Liver (tissue), 9 donors: ENCODE measurements around the gene LGALS7. TPM values are rescaled to one million over a fixed set of nuclear protein-coding genes. Genes with fewer than 3 reads are reported as not detected.

Source experiments
- DNase-seq: peaks from one replicate; pipeline ENCODE4 v3.0.0-alpha.2; 2017; ENCODE audit warnings: low spot score
- H3K27ac ChIP-seq, 2 donors: one replicate each; pipeline ENCODE4 v1.7.0; 2013; ENCODE audit warnings: inconsistent platforms in 2 of 2, low read length in 2 of 2, control low read depth in 1 of 2, low read depth in 1 of 2, mild to moderate bottlenecking in 1 of 2
- H3K27me3 ChIP-seq, 4 donors: one replicate each; pipeline versions ENCODE4 v1.6.1 to v1.7.0; 2013; ENCODE audit warnings: low read length in 3 of 4, inconsistent platforms in 1 of 4, mild to moderate bottlenecking in 1 of 4, moderate library complexity in 1 of 4; ENCODE audit not compliant: control insufficient read depth in 4 of 4, insufficient read depth in 4 of 4
- H3K36me3 ChIP-seq, 4 donors: one replicate each; pipeline versions ENCODE4 v1.6.1 to v1.7.0; 2013; ENCODE audit warnings: low read length in 3 of 4, mild to moderate bottlenecking in 3 of 4, low read depth in 1 of 4, moderate library complexity in 1 of 4; ENCODE audit not compliant: control insufficient read depth in 4 of 4, insufficient read depth in 3 of 4
- H3K4me1 ChIP-seq, 4 donors: one replicate each; pipeline versions ENCODE4 v1.6.1 to v1.7.0; 2013; ENCODE audit warnings: low read length in 3 of 4, mild to moderate bottlenecking in 3 of 4, moderate library complexity in 1 of 4; ENCODE audit not compliant: control insufficient read depth in 4 of 4, insufficient read depth in 4 of 4
- H3K4me3 ChIP-seq, 3 donors: one replicate each; pipeline versions ENCODE4 v1.6.1 to v1.7.0; 2013; ENCODE audit warnings: low read length in 3 of 3, control low read depth in 1 of 3, low read depth in 1 of 3, mild to moderate bottlenecking in 1 of 3
- H3K9ac ChIP-seq, 2 donors: one replicate each; pipeline ENCODE4 v1.7.0; 2013; ENCODE audit warnings: low read length in 2 of 2, mild to moderate bottlenecking in 2 of 2, moderate library complexity in 2 of 2, control low read depth in 1 of 2, low read depth in 1 of 2
- H3K9me3 ChIP-seq, 4 donors: one replicate each; pipeline versions ENCODE4 v1.6.1 to v1.7.0; 2013; ENCODE audit warnings: low read length in 3 of 4; ENCODE audit not compliant: control insufficient read depth in 4 of 4
- EGR1 ChIP-seq, 2 donors: IDR thresholded peaks; 2 replicates each; pipeline ENCODE4 v1.6.1; 2016 to 2018; ENCODE audit warnings: antibody characterized with exemption in 2 of 2, low read depth in 2 of 2
- FOXA1 ChIP-seq: IDR thresholded peaks from 2 replicates; pipeline ENCODE4 v1.6.1; 2016; ENCODE audit warnings: antibody characterized with exemption
- FOXA2 ChIP-seq: IDR thresholded peaks from 2 replicates; pipeline ENCODE4 v1.6.1; 2016; ENCODE audit warnings: antibody characterized with exemption
- GABPA ChIP-seq, 2 donors: IDR thresholded peaks in 1 of 2; conservative IDR thresholded peaks in 1 of 2; 2 replicates each; pipeline ENCODE4 v1.6.1; 2016; ENCODE audit warnings: antibody characterized with exemption in 2 of 2, mild to moderate bottlenecking in 1 of 2, moderate library complexity in 1 of 2
- HNF4A ChIP-seq, 2 donors: conservative IDR thresholded peaks; 2 replicates each; pipeline ENCODE4 v1.6.1; 2016; ENCODE audit warnings: antibody characterized with exemption in 2 of 2, mild to moderate bottlenecking in 2 of 2
- JUND ChIP-seq, 2 donors: IDR thresholded peaks; 2 replicates each; pipeline ENCODE4 v1.6.1; 2016; ENCODE audit warnings: antibody characterized with exemption in 2 of 2
- MAX ChIP-seq: IDR thresholded peaks from 2 replicates; pipeline ENCODE4 v1.6.1; 2016; ENCODE audit warnings: antibody characterized with exemption
- NR2F2 ChIP-seq: IDR thresholded peaks from 2 replicates; pipeline ENCODE4 v1.6.1; 2016; ENCODE audit warnings: antibody characterized with exemption
- RAD21 ChIP-seq, 2 donors: IDR thresholded peaks; 2 replicates each; pipeline ENCODE4 v1.6.1; 2016; ENCODE audit warnings: antibody characterized with exemption in 2 of 2, mild to moderate bottlenecking in 2 of 2
- REST ChIP-seq: IDR thresholded peaks from 2 replicates; pipeline ENCODE4 v1.6.1; 2016; ENCODE audit warnings: antibody characterized with exemption, mild to moderate bottlenecking
- RXRA ChIP-seq, 2 donors: IDR thresholded peaks; 2 replicates each; pipeline ENCODE4 v1.6.1; 2017 to 2018; ENCODE audit warnings: antibody characterized with exemption in 2 of 2, mild to moderate bottlenecking in 1 of 2
- SP1 ChIP-seq: IDR thresholded peaks from 2 replicates; pipeline ENCODE4 v1.6.1; 2018; ENCODE audit warnings: antibody characterized with exemption, mild to moderate bottlenecking
- TAF1 ChIP-seq: conservative IDR thresholded peaks from 2 replicates; pipeline ENCODE4 v1.6.1; 2016; ENCODE audit warnings: antibody characterized with exemption, mild to moderate bottlenecking
- YY1 ChIP-seq: IDR thresholded peaks from 2 replicates; pipeline ENCODE4 v1.6.1; 2016; ENCODE audit warnings: antibody characterized with exemption, mild to moderate bottlenecking
- WGBS: extraction: QIAGEN DNeasy Blood & Tissue Kit; methylation state at CpG from one replicate; pipeline ENCODE4 v1.1.7; 2013; 5-methylcytosine and 5-hydroxymethylcytosine counted together
- polyA plus RNA-seq, 2 donors: library from polyadenylated mRNA; stranded (reverse) in 1 of 2; unstranded in 1 of 2; fragments of 200-250 nt in 1 of 2; fragments of >200 nt in 1 of 2; fragmentation: Nextera tagmentation in 1 of 2; extraction: Ambion mirVana in 1 of 2; gene quantifications; one replicate each; pipeline versions ENCODE4 v1.2.1 to v1.2.3, GENCODE V29; 2013 to 2015
- total RNA-seq, 2 donors: library from RNA; depleted of rRNA; stranded (reverse); fragments of >200 nt; gene quantifications; one replicate each; pipeline ENCODE4 v1.2.3, GENCODE V29; 2014
- TF ChIP-seq, protein P1 (sequence below): IDR thresholded peaks from 2 replicates; pipeline ENCODE4 v1.6.1; 2016; ENCODE audit warnings: antibody characterized with exemption
- TF ChIP-seq, protein P2 (sequence below): IDR thresholded peaks from 2 replicates; pipeline ENCODE4 v1.6.1; 2016; ENCODE audit warnings: antibody characterized with exemption
- TF ChIP-seq, protein P3 (sequence below): fragments of 150-350 bp; IDR thresholded peaks from 2 replicates; pipeline ENCODE4 v1.5.1; 2017; ENCODE audit warnings: improper control_type of control experiment, low read depth, low read length; ENCODE audit not compliant: missing input control
- donor health status: healthy.
- donor health status: healthy.
- donor health status: healthy.
- donor health status: healthy.
- donor health status: healthy.

Gene LGALS7
- total and polyA plus RNA-seq, 4 donors, result not detected

DNA sequence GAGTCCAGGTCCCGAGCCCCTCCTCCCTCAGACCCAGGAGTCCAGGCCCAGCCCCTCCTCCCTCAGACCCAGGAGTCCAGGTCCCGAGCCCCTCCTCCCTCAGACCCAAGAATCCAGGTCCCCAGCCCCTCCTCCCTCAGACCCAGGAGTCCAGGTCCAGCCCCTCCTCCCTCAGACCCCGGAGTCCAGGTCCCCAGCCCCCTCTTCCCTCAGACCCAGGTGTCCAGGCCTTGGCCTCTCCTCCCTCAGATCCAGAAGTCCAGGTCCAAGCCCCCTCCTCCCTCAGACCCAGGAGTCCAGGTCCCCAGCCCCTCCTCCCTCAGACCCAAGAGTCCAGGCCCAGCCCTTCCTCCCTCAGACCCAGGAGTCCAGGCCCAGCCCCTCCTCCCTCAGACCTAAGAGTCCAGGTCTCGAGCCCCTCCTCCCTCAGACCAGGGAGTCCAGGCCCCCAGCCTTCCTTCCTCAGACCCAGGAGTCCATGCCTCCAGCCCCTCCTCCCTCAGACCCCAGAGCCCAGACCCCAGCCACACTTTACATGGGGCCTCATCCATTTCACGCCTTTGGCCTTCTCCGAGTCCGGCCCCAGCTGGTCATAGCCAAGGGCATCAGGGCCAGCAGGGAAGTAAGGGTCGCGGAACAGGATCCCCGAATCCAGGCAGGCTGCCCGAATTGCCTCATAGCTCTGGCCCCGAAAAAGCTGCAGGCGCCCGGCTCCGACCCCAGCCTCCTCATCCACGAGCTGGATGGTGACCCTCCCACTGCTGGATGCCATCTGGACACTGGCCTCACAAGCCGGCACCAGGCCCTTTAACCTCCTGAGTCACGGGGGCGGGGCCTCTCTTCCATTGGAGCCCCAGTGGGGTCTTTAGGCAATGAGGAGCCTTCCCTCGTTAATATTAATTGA lies 29.7 kb downstream of the LGALS7 start:
- no peak for DNase-seq
- Histone ChIP-seq H3K9ac (no peak overlapping the region), H3K4me3 (no peak overlapping the region), H3K27ac (no peak overlapping the region), H3K4me1 (no peaks in the 10 kb centered on the region), H3K36me3 (no peaks in the 10 kb centered on the region), H3K27me3 (no peaks in the 10 kb centered on the region), H3K9me3 (no peaks in the 10 kb centered on the region)
- TF ChIP-seq JUND (IDR thresholded peaks at IDR 0.05) (no peak), NR2F2 (peak; percentile 42), SP1 (no peak), FOXA1 (no peak), EGR1 (IDR thresholded peaks at IDR 0.05; ENCODE audit: low read depth in 2 of 2) (no peak), GABPA (IDR thresholded peaks at IDR 0.05 in 1 of 2, conservative IDR thresholded peaks at IDR 0.05 in 1 of 2) (no peak), RAD21 (IDR thresholded peaks at IDR 0.05) (no peak)
- WGBS, result 73% methylated on average over 20 of the region's 20 CpGs

GRCh38 chr19:38742906-38743305 lies 30.4 kb downstream of the LGALS7 start:
- Histone ChIP-seq H3K27ac (no peak overlapping the region), H3K9ac (no peak overlapping the region), H3K9me3 (no peaks in the 10 kb centered on the region), H3K27me3 (no peaks in the 10 kb centered on the region), H3K4me1 (no peaks in the 10 kb centered on the region), H3K36me3 (no peaks in the 10 kb centered on the region), H3K4me3 (no peak overlapping the region)
- TF ChIP-seq MAX (no peak), GABPA (IDR thresholded peaks at IDR 0.05 in 1 of 2, conservative IDR thresholded peaks at IDR 0.05 in 1 of 2) (no peak), REST (no peak), FOXA2 (no peak), FOXA1 (no peak), YY1 (no peak), JUND (IDR thresholded peaks at IDR 0.05) (no peak), HNF4A (conservative IDR thresholded peaks at IDR 0.05) (no peak), EGR1 (IDR thresholded peaks at IDR 0.05; ENCODE audit: low read depth in 2 of 2) (no peak), TAF1 (no peak), SP1 (no peak), RXRA (IDR thresholded peaks at IDR 0.05) (no peak), RAD21 (IDR thresholded peaks at IDR 0.05) (no peak)
- TF ChIP-seq, protein P1, sequence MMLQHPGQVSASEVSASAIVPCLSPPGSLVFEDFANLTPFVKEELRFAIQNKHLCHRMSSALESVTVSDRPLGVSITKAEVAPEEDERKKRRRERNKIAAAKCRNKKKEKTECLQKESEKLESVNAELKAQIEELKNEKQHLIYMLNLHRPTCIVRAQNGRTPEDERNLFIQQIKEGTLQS, result no peak
- TF ChIP-seq, protein P2, sequence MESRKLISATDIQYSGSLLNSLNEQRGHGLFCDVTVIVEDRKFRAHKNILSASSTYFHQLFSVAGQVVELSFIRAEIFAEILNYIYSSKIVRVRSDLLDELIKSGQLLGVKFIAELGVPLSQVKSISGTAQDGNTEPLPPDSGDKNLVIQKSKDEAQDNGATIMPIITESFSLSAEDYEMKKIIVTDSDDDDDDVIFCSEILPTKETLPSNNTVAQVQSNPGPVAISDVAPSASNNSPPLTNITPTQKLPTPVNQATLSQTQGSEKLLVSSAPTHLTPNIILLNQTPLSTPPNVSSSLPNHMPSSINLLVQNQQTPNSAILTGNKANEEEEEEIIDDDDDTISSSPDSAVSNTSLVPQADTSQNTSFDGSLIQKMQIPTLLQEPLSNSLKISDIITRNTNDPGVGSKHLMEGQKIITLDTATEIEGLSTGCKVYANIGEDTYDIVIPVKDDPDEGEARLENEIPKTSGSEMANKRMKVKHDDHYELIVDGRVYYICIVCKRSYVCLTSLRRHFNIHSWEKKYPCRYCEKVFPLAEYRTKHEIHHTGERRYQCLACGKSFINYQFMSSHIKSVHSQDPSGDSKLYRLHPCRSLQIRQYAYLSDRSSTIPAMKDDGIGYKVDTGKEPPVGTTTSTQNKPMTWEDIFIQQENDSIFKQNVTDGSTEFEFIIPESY, result no peak
- TF ChIP-seq, protein P3, sequence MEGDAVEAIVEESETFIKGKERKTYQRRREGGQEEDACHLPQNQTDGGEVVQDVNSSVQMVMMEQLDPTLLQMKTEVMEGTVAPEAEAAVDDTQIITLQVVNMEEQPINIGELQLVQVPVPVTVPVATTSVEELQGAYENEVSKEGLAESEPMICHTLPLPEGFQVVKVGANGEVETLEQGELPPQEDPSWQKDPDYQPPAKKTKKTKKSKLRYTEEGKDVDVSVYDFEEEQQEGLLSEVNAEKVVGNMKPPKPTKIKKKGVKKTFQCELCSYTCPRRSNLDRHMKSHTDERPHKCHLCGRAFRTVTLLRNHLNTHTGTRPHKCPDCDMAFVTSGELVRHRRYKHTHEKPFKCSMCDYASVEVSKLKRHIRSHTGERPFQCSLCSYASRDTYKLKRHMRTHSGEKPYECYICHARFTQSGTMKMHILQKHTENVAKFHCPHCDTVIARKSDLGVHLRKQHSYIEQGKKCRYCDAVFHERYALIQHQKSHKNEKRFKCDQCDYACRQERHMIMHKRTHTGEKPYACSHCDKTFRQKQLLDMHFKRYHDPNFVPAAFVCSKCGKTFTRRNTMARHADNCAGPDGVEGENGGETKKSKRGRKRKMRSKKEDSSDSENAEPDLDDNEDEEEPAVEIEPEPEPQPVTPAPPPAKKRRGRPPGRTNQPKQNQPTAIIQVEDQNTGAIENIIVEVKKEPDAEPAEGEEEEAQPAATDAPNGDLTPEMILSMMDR, result no peak
- no peak for DNase-seq
- 92% methylated on average over 6 of the region's 6 CpGs for WGBS
